ENCODE results near the gene TCF21. TPM values are rescaled to one million over a fixed set of nuclear protein-coding genes. Genes with fewer than 3 reads are reported as not detected.

Gene TCF21
- total RNA-seq, 1 donor from 2014 or later: 0.52 TPM

- H3K4me1 Mint-ChIP-seq (ENCODE audit: low read depth, unreplicated experiment): no peaks in the 10 kb centered on the region
- TF ChIP-seq EZH2 (IDR thresholded peaks at IDR 0.05; ENCODE audit: insufficient read depth, low read length): no peak
- TF ChIP-seq, protein P1, sequence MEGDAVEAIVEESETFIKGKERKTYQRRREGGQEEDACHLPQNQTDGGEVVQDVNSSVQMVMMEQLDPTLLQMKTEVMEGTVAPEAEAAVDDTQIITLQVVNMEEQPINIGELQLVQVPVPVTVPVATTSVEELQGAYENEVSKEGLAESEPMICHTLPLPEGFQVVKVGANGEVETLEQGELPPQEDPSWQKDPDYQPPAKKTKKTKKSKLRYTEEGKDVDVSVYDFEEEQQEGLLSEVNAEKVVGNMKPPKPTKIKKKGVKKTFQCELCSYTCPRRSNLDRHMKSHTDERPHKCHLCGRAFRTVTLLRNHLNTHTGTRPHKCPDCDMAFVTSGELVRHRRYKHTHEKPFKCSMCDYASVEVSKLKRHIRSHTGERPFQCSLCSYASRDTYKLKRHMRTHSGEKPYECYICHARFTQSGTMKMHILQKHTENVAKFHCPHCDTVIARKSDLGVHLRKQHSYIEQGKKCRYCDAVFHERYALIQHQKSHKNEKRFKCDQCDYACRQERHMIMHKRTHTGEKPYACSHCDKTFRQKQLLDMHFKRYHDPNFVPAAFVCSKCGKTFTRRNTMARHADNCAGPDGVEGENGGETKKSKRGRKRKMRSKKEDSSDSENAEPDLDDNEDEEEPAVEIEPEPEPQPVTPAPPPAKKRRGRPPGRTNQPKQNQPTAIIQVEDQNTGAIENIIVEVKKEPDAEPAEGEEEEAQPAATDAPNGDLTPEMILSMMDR (IDR thresholded peaks at IDR 0.05; ENCODE audit: insufficient read depth, low read depth, low read length): no peak
- H3K4me3 Mint-ChIP-seq (ENCODE audit: unreplicated experiment): no peak overlapping the region
- no peaks in the 10 kb centered on the region for H3K79me2 ChIP-seq (ENCODE audit: insufficient read depth, low read length)
- no peak for FAIRE-seq
- H3K27ac Mint-ChIP-seq (ENCODE audit: unreplicated experiment): no peak overlapping the region
- no peaks in the 10 kb centered on the region for H4K20me1 ChIP-seq (ENCODE audit: insufficient read depth, low read length)
- no peaks in the 10 kb centered on the region for H3K27me3 Mint-ChIP-seq (ENCODE audit: low read depth, unreplicated experiment)
- H3K9me3 ChIP-seq (ENCODE audit: insufficient read depth, low read depth, low read length): no peaks in the 10 kb centered on the region
- H3K4me1 ChIP-seq (ENCODE audit: insufficient read depth, low read length): peaks cover 3% of the 10 kb centered on the region
- H3K9me3 Mint-ChIP-seq (ENCODE audit: unreplicated experiment): no peaks in the 10 kb centered on the region
- H3K36me3 ChIP-seq (ENCODE audit: insufficient read depth, low read length): no peaks in the 10 kb centered on the region
- no peaks in the 10 kb centered on the region for H3K36me3 Mint-ChIP-seq (ENCODE audit: low read depth, unreplicated experiment)
- H3K4me3 ChIP-seq (ENCODE audit: insufficient read depth, low read depth, low read length): no peak overlapping the region
- H3K4me2 ChIP-seq (ENCODE audit: low read length): no peak overlapping the region
- no peak overlapping the region for H2AFZ ChIP-seq (ENCODE audit: low read depth, low read length)
- H3K27ac ChIP-seq (ENCODE audit: low read depth, low read length): no peak overlapping the region
- no peaks in the 10 kb centered on the region for H3K27me3 ChIP-seq (ENCODE audit: insufficient read depth, low read length)
- H3K9ac ChIP-seq (ENCODE audit: low read length): no peak overlapping the region
- no peak for DNase-seq (ENCODE audit: low read depth)
These were observed 29.5 kb downstream of the TCF21 start for GRCh38 chr6:133918208-133918930.

GRCh38 chr6:133919362-133919761, 30.4 kb downstream of the TCF21 start:
- H3K27ac Mint-ChIP-seq (ENCODE audit: unreplicated experiment): no peak overlapping the region
- TF ChIP-seq EZH2 (IDR thresholded peaks at IDR 0.05; ENCODE audit: insufficient read depth, low read length): no peak
- TF ChIP-seq, protein P1 (IDR thresholded peaks at IDR 0.05; ENCODE audit: insufficient read depth, low read depth, low read length): no peak
- no peaks in the 10 kb centered on the region for H3K36me3 Mint-ChIP-seq (ENCODE audit: low read depth, unreplicated experiment)
- Histone ChIP-seq H3K27me3 (ENCODE audit: insufficient read depth, low read length) (no peaks in the 10 kb centered on the region), H3K4me2 (ENCODE audit: low read length) (no peak overlapping the region), H4K20me1 (ENCODE audit: insufficient read depth, low read length) (no peaks in the 10 kb centered on the region), H3K36me3 (ENCODE audit: insufficient read depth, low read length) (no peaks in the 10 kb centered on the region), H3K79me2 (ENCODE audit: insufficient read depth, low read length) (no peaks in the 10 kb centered on the region), H3K4me3 (ENCODE audit: insufficient read depth, low read depth, low read length) (no peak overlapping the region), H3K9ac (ENCODE audit: low read length) (no peak overlapping the region), H3K27ac (ENCODE audit: low read depth, low read length) (no peak overlapping the region), H3K4me1 (ENCODE audit: insufficient read depth, low read length) (peaks cover 3% of the 10 kb centered on the region), H3K9me3 (ENCODE audit: insufficient read depth, low read depth, low read length) (no peaks in the 10 kb centered on the region), H2AFZ (ENCODE audit: low read depth, low read length) (no peak overlapping the region)
- no peaks in the 10 kb centered on the region for H3K4me1 Mint-ChIP-seq (ENCODE audit: low read depth, unreplicated experiment)
- no peak overlapping the region for H3K4me3 Mint-ChIP-seq (ENCODE audit: unreplicated experiment)
- H3K27me3 Mint-ChIP-seq (ENCODE audit: low read depth, unreplicated experiment): no peaks in the 10 kb centered on the region
- DNase-seq (ENCODE audit: low read depth): no peak
- no peaks in the 10 kb centered on the region for H3K9me3 Mint-ChIP-seq (ENCODE audit: unreplicated experiment)
- no peak for FAIRE-seq

DNA sequence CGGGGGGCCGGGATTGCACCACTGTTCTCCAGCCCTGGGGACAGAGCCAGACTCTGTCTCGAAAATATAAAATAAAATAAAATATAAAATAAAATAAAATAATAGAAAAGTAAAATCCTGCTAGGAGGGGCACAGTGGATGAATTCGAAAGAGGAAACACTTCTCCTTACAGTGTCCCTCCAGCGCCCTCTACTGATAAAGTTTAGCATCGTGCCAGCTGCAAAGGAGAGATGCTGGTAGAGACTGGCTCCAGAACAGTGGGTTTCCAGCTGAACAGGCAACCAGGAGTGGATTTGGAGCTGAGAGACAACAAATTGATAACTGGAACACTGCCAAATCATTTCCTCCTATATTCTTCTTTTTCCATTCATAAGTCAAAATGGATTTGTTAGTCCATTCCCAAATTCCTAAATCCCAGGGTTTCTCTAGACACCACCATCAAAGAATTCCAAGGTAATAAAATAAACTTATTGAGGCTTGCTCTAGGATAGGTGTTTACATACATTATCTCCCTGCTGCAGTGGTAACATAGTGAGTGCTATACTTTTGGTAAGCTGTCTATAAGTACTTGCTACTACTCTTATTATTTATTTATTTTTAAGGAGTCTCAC, 32.4 kb downstream of the TCF21 start:
- Histone ChIP-seq H3K9me3 (ENCODE audit: insufficient read depth, low read depth, low read length) (no peaks in the 10 kb centered on the region), H3K4me3 (ENCODE audit: insufficient read depth, low read depth, low read length) (no peak overlapping the region), H3K79me2 (ENCODE audit: insufficient read depth, low read length) (no peaks in the 10 kb centered on the region), H2AFZ (ENCODE audit: low read depth, low read length) (no peak overlapping the region), H3K4me2 (ENCODE audit: low read length) (no peak overlapping the region), H3K4me1 (ENCODE audit: insufficient read depth, low read length) (peaks cover 3% of the 10 kb centered on the region), H4K20me1 (ENCODE audit: insufficient read depth, low read length) (no peaks in the 10 kb centered on the region), H3K9ac (ENCODE audit: low read length) (no peak overlapping the region), H3K36me3 (ENCODE audit: insufficient read depth, low read length) (no peaks in the 10 kb centered on the region), H3K27me3 (ENCODE audit: insufficient read depth, low read length) (no peaks in the 10 kb centered on the region), H3K27ac (ENCODE audit: low read depth, low read length) (no peak overlapping the region)
- DNase-seq (ENCODE audit: low read depth): peak; percentile 33
- no peak overlapping the region for H3K4me3 Mint-ChIP-seq (ENCODE audit: unreplicated experiment)
- FAIRE-seq: peak; percentile 17
- H3K9me3 Mint-ChIP-seq (ENCODE audit: unreplicated experiment): no peaks in the 10 kb centered on the region
- no peaks in the 10 kb centered on the region for H3K27me3 Mint-ChIP-seq (ENCODE audit: low read depth, unreplicated experiment)
- no peak overlapping the region for H3K27ac Mint-ChIP-seq (ENCODE audit: unreplicated experiment)
- H3K36me3 Mint-ChIP-seq (ENCODE audit: low read depth, unreplicated experiment): no peaks in the 10 kb centered on the region
- TF ChIP-seq, protein P1 (IDR thresholded peaks at IDR 0.05; ENCODE audit: insufficient read depth, low read depth, low read length): peak; percentile 78
- no peak for TF ChIP-seq EZH2 (IDR thresholded peaks at IDR 0.05; ENCODE audit: insufficient read depth, low read length)
- no peaks in the 10 kb centered on the region for H3K4me1 Mint-ChIP-seq (ENCODE audit: low read depth, unreplicated experiment)
